GM12878 (cell line): ENCODE measurements around the gene LUZP2. TPM values are rescaled to one million over a fixed set of nuclear protein-coding genes. Genes with fewer than 3 reads are reported as not detected.

Experiments
- ATAC-seq: fragments of 200-7000 bp; cut with Tn5 transposase; 3 replicates; pipeline ENCODE4 v1.9.1; 2020; ENCODE audit warnings: mild to moderate bottlenecking, moderate library complexity
- BruUV-seq: library from RNA; stranded (reverse); fragments of 400-500 nt; replicated peaks from 2 replicates; lab custom pipeline; 2021; lab: Mats Ljungman, UMichigan
- CTCF ChIA-PET: fragments of 300-600 bp; sonication (Branson Sonifier 250); formaldehyde crosslinking; extraction: SDS; loops from one replicate; lab custom pipeline; 2021; ENCODE audit warnings: inconsistent platforms; lab: Yijun Ruan, JAX
- POLR2A ChIA-PET: fragments of 350-600 bp; formaldehyde crosslinking; extraction: SDS; loops from one replicate; lab custom pipeline; 2021; ENCODE audit warnings: inconsistent platforms; lab: Charles Lee
- RAD21 ChIA-PET: fragments of 300-600 bp; sonication (Branson Sonifier 250); formaldehyde crosslinking; loops from one replicate; lab custom pipeline; 2023; ENCODE audit warnings: antibody characterized with exemption; ENCODE audit not compliant: unreplicated experiment; lab: Charles Lee
- SMC1A ChIA-PET: fragments of 300-600 bp; sonication (Branson Sonifier 250); formaldehyde crosslinking; loops from one replicate; lab custom pipeline; 2023; ENCODE audit not compliant: unreplicated experiment, uncharacterized antibody; lab: Charles Lee
- DNase-seq: peaks from one replicate; pipeline ENCODE4 v3.0.0-alpha.2; 2011; ENCODE audit warnings: low read depth, low spot score
- FAIRE-seq: peaks from 3 replicates; lab custom pipeline; 2011; peaks lifted over from hg19 to GRCh38; lab: Jason Lieb, UNC
- H2AFZ ChIP-seq: 2 replicates; pipeline ENCODE4 v1.6.0; 2011; ENCODE audit warnings: low read depth, low read length, control low read depth; ENCODE audit not compliant: control insufficient read depth
- H3K27ac ChIP-seq: 2 replicates; pipeline ENCODE4 v1.5.1; 2011; ENCODE audit warnings: control low read depth; ENCODE audit not compliant: control insufficient read depth, insufficient read depth
- H3K27me3 ChIP-seq, 2 experiments: replicated peaks in 1 of 2; 2 replicates each; pipeline versions ENCODE4 v1.6.0 to v1.6.1; 2011; ENCODE audit warnings: low read length in 1 of 2; ENCODE audit not compliant: control insufficient read depth in 2 of 2, insufficient read depth in 2 of 2
- H3K36me3 ChIP-seq, 2 experiments: 2 replicates each; pipeline ENCODE4 v1.5.1; 2011; ENCODE audit warnings: low read length in 1 of 2; ENCODE audit not compliant: control insufficient read depth in 2 of 2, insufficient read depth in 2 of 2
- H3K4me1 ChIP-seq: 2 replicates; pipeline ENCODE4 v1.6.1; 2011; ENCODE audit warnings: mild to moderate bottlenecking, low read length, moderate library complexity, mixed read lengths; ENCODE audit not compliant: control insufficient read depth, insufficient read depth
- H3K4me2 ChIP-seq: 2 replicates; pipeline ENCODE4 v1.6.0; 2011; ENCODE audit warnings: control low read depth; ENCODE audit not compliant: control insufficient read depth, insufficient read depth
- H3K4me3 ChIP-seq: fragments of 200-600 bp; sonication (generic); 2 replicates; pipeline ENCODE4 v1.5.1; 2016
- H3K79me2 ChIP-seq: 2 replicates; pipeline ENCODE4 v1.6.0; 2011; ENCODE audit warnings: low read length; ENCODE audit not compliant: control insufficient read depth, insufficient read depth
- H3K9ac ChIP-seq: 2 replicates; pipeline ENCODE4 v1.8.0; 2011; ENCODE audit warnings: low read length, control low read depth, mixed read lengths; ENCODE audit not compliant: control insufficient read depth, insufficient read depth
- H3K9me3 ChIP-seq: replicated peaks from 3 replicates; pipeline ENCODE4 v1.5.1; 2011; ENCODE audit warnings: mild to moderate bottlenecking, low read length; ENCODE audit not compliant: control insufficient read depth, insufficient read depth
- H4K20me1 ChIP-seq: 2 replicates; pipeline ENCODE4 v1.6.0; 2011; ENCODE audit not compliant: control insufficient read depth, insufficient read depth
- HSF1 ChIP-seq: fragments of 150-350 bp; IDR thresholded peaks from 2 replicates; pipeline ENCODE4 v1.6.1; 2014; ENCODE audit warnings: mild to moderate bottlenecking, low read depth, low read length
- PBX3 ChIP-seq: IDR thresholded peaks from 2 replicates; pipeline ENCODE4 v1.6.1; 2011; ENCODE audit warnings: mild to moderate bottlenecking, low read depth, low read length, moderate library complexity; ENCODE audit not compliant: insufficient replicate concordance
- YY1 ChIP-seq: IDR thresholded peaks from 2 replicates; pipeline ENCODE4 v1.6.1; 2011; ENCODE audit warnings: low read depth, mild to moderate bottlenecking, low read length
- WGBS: methylation state at CpG from one replicate; pipeline ENCODE4 v1.1.6; 2016; ENCODE audit warnings: low lambda C conversion rate; ENCODE audit not compliant: insufficient replicate concordance, insufficient coverage; ENCODE audit errors: missing lambda C conversion rate; 5-methylcytosine and 5-hydroxymethylcytosine counted together
- in situ Hi-C: fragments of 300-500 bp; cut with MboI; formaldehyde crosslinking; loops from 9 replicates; pipeline ENCODE4 v1.14.3; 2018; ENCODE audit warnings: mixed read lengths
- intact Hi-C: fragments of 100-400 bp; cut with micrococcal nuclease; formaldehyde crosslinking; loops from one replicate; pipeline ENCODE4 v1.14.2; 2022; ENCODE audit not compliant: unreplicated experiment
- polyA plus RNA-seq, 11 experiments: library from polyadenylated mRNA; depleted of rRNA in 4 of 11; unstranded in 6 of 11; stranded (reverse) in 5 of 11; fragments of >200 nt; fragmentation: Nextera tagmentation in 4 of 11; fragmentation: Illumina TruSeq in 1 of 11; extraction: Ambion mirVana in 4 of 11; extraction: Trizol in 1 of 11; gene quantifications; 1 replicate in 1 of 11; 2 replicates in 10 of 11; pipeline versions ENCODE4 v1.2.1 to v1.2.3, GENCODE V29; 2011 to 2016; ENCODE audit warnings: inconsistent platforms in 2 of 11, missing spikeins in 2 of 11, low read depth in 1 of 11
- total RNA-seq, 4 experiments: library from RNA; depleted of rRNA in 3 of 4; stranded (reverse); fragments of >200 nt in 3 of 4; fragmentation: Illumina TruSeq in 1 of 4; extraction: Trizol in 1 of 4; gene quantifications; 2 replicates each; pipeline versions ENCODE4 v1.2.1 to v1.2.3, GENCODE V29; 2013 to 2021

LUZP2 gene
- total and polyA plus RNA-seq, 10 of the 15 experiments (the other 5 are each of a cell fraction or from before 2014, with no cell fraction given), result not detected

GRCh38 chr11:24773322-24773721, 276.5 kb downstream of the LUZP2 start:
- ChIA-PET CTCF (no interaction called here), SMC1A (no interaction called here)

More at GRCh38 chr11:24773322-24773721, 276.5 kb downstream of the LUZP2 start:
- WGBS, result 1% methylated on average over 3 of the region's 3 CpGs
- Histone ChIP-seq H3K79me2 (no peaks in the 10 kb centered on the region), H3K27ac (no peak overlapping the region), H3K36me3 (no peaks in the 10 kb centered on the region), H3K4me1 (no peaks in the 10 kb centered on the region), H3K9ac (no peak overlapping the region), H3K4me3 (no peak overlapping the region), H4K20me1 (no peaks in the 10 kb centered on the region), H3K27me3 (no peaks in the 10 kb centered on the region), H2AFZ (no peak overlapping the region), H3K4me2 (no peak overlapping the region), H3K9me3 (no peaks in the 10 kb centered on the region)
- ATAC-seq, result no peak
- BruUV-seq, result no TSS peak
- FAIRE-seq, result no peak
- DNase-seq, result no peak
- RAD21 ChIA-PET, result no interaction called here
- in situ Hi-C loops (no loop called here), intact Hi-C loops (no loop called here)
- POLR2A ChIA-PET, result no interaction called here
- TF ChIP-seq HSF1 (no peak), YY1 (no peak), PBX3 (no peak)
